GM20431 (cell line): Measurements from ENCODE around the gene PRKCH.

Source experiments
- in situ Hi-C: fragments of 300-500 bp; cut with MseI, MboI; formaldehyde crosslinking; loops from one replicate; pipeline ENCODE4 v1.15.0; 2020; ENCODE audit warnings: low sequenced_read_pairs; ENCODE audit not compliant: unreplicated experiment

Gene PRKCH

DNA sequence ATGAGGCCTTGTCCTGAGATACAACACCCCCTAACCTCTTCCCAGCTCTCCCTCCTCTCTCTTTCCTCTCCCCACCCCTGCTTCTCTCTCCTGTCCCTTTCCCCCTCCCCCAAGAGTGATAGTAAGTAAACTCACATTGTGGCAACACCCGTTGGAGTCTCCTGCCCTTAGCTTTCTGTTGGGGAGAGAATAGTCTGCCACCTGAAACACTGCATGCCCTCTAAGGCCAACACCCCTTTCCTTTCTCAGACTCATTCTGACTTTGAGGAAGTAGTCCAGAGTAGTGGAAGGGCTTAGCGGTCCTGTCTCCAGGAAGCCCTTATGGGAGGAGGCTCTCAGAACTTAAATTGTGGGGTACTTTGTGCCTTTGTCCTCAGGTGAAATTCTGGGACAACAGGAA, 95.2 kb downstream of the PRKCH start:
- in situ Hi-C loops: no loop called here

DNA sequence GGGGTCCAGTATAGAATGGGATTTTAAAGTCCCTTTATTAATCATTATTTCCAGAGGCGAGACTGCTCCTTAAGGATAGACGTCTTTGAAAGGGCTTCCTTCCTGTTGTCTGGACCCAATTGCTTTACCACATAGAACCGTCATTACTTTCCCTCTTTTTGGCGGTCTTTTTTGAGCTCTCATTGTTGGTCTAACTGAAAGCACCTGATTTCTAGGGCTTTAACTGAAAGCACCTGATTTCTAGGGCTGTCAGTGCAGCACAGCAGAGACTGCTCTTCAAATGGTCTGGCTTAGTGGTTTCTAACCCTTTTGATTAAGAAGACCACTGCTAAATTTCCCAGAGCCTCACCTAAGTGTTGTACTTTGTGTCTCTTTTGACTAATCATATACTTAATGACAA, 95.8 kb downstream of the PRKCH start:
- in situ Hi-C loops: no loop called here

DNA sequence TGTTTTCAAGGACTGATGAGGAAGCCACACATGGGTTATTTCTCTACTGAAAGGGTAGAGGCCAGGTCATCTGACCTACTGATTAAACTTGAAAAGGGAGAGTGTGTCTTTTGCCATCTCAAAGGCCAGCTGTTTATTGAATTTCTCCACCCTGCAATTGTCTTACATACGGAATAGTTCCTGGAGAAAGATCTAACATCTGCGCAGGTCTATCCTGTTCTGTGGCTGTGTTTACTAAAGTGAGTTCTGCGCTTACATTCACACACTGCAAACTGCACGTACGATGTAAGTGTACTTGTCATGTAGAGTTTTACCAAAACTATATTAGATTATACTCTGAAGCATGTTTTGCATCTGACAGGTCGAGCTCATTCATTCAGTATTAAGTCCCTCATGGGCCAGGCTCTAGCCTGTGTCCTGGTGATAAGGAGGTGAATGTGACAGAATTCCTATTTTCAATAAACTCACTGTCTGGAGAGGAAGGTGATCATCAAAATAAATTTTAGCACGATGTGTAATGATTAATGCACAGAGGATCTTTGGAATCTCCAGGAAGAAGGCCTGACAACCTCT, 96.6 kb downstream of the PRKCH start:
- in situ Hi-C loops: no loop called here

DNA sequence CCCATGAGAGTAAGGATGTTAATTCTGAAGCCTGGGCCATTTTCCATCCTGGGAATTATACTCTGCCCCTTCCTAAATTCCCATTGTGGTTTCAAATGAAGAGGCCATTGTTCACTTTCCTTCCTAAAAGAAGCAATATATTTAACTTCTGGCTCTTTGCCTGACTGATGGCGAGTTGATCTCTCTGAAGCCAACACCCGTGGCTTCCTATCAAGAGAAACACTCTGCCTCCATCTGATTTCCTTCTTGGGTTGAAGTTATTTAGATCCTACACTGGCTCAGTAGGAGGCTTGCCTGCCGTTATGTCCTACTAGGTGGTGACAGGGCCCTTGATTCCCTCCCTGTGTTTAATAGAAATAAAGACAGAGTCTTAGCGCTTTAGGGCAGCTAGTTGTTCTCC, 97.4 kb downstream of the PRKCH start:
- in situ Hi-C loops: no loop called here

DNA sequence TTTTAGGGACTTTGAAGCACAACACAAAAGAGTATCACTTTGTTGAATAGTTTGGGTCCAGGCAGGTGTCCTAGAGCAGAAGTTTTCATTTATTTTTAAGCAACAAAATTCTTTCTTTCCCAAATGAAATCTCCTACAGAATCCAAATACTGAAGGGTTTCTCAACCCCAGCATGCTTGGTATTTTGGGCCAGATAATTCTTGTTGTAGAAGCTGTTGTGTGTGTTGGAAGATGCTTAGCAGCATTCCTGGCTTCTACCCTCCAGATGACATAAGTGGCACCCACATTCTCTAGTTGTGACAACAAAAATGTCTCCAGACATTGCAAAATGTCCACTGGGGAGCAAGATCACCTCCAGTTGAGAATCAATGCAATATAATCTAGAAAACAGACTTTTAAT, 97.8 kb downstream of the PRKCH start:
- in situ Hi-C loops: no loop called here

DNA sequence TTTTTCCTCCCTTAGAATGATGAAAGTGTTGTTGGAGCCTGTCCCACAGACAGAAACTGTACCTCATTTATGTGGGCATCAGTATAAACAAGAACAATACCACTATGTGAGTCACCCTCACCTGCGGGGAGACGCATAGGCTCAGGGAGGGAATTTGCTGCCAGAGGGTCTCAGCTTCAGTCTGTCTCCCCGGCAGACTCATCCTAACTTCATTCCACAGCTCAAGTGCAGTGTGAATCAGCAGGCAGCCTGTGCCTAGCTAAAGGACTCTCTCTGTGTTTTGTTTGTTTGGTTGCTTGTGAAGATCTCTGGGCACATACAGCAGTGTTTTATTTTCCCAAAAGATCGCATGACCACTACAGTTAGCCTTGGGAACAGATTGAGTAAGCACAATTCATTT, 98.9 kb downstream of the PRKCH start:
- in situ Hi-C loops: no loop called here

DNA sequence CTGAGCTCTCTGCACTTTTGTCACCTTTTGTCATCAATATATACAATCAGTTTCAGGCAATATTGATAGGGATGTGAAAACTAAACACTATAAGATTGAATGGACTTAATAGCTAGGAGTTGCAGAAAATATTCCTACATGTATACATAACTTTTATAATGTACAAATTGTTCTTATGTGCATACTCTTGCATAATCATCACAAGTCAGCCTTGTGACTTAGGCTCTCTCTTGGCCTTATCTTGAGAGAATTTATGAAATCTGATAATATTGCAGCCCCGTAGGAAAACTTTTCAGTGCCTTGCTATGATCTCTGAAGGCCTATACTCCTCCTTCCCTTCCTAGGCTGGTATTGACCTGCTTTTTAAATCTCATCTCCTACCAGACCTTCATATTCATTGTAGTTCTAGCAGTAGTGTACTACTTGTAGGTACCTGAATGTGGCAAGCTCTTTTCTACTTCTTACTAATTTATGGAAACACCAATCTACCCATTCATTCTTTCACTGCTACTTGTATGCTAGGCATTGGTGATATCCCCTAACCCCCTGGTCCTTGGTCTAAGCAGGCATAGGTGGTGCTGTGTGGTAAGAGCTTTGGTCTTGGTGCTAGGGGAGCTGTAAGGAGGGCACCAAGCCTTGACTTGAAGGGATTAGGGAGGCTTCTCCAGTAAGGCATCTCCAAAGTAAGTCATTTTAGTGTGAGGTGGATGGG, 100.0 kb downstream of the PRKCH start:
- in situ Hi-C loops: no loop called here

DNA sequence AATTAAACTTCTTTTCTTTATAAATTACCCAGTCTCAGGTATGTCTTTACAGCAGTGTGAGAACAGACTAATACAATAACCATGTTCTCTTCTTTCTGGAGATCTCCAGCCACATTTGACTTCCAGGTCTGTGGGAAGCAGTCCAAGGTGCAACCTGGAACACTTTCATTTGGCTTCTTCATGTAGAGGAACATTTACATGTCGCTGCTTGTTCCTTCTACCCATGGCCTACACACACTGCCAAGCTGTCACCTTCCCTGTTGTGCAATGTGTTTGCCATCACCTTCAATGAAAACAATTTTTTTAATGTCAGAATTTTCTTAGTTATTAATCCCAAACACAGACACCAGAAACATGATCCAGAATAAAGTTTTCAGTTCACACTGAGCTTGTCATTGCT, 104.7 kb downstream of the PRKCH start:
- in situ Hi-C loops: no loop called here

DNA sequence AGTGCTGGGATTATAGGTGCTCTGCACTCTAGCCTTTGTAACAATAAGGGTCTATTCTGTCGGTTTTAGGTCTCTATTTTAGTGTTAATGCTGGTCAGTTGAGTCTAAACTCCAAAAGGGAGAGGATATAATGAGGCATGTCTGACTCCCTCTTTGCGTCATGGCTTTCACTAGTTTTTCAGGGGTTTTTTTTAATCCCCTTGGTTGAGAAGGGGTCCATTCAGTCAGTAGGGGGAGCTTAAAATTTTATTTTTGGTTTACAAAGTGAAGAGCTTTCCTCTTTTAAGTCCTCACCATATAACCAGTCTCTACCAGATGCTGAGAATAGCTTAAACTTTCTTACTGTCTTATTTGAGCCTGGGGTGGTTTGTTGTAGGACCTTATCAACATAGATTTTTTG, 106.9 kb downstream of the PRKCH start:
- in situ Hi-C loops: no loop called here

DNA sequence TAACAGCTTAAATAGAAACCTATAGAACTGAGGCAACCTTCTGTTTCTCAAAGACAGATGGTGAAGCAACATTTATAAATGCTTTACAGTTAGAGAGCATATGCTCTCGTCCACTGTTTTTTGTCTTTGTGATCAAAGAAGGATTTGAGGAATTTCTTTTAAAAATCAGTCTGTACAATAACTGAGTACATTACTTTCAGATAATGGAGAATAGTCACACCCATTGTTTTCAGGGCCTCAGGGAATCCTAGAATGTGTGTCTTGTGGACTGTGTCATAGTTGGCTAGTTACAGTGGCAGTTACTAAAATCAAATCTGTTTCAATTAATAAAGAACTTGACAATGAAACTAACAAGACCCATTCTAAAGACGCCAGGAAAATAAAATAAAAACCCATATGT, 107.9 kb downstream of the PRKCH start:
- in situ Hi-C loops: no loop called here

DNA sequence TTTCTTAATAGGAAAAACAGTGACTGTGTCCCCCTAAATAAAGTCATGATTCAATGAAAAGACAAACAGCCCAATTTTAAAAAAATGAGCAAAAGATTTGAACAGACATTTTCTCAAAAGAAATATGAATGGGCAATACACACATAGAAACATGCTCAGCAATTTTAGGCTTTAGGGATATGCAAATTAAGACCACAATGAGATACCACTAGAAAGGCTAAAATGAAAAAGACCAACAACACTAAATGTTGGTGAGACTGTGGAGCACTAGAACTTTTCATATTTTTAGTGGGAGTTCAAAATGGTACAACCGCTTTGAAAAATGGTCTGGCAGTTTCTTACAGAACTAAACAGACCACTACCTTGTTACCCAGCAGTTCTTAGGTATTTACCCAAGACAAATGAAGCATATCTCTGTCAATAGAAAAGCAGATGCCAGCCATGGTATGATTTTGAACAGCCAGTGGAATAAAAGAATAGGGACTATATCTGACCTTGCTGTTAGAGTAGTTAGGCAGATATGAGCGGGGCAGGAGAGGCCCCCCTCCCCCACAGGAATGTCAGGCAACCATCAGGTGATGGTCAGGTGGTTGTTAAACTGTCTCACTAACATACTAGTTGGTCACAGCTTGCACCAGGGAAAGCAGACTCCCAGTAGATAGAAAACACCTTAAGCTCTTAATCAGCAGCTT, 108.8 kb downstream of the PRKCH start:
- in situ Hi-C loops: no loop called here

DNA sequence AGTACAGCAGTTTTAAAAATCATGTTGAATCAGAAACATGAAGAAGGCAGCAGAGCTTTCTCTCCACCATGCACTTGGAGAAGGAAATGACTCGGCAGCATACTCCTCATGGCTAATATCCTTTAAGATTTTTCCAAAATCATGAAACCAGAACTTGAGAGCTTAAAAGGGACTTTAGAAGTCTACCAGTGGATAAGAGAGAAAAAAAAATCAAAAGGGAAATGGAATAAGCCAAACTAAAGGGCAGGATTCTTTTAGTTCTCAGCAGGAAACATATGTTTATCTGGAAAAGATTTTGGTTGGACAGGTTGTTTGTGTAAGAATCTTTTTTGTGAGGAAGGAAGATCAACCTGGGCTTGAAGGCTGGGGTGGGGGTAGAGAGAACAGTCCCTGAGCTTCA, 111.8 kb downstream of the PRKCH start:
- in situ Hi-C loops: no loop called here

DNA sequence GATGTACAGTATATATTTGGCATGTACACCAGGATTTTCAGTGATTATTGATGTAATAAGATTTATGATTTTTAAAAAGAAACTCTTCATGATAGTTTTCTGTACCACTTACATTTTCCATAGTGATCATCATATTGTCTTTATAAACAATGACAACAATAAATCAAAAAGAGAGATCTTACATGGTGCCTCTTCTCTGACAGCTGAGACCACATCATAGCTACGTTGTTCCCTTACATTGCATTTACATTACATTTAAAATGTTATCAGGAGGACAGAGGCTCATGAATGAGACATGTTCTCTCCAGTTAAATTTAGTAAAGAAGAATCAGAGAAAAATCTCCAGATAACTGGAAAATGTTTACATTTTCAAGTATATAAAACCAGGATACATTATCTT, 112.4 kb downstream of the PRKCH start:
- in situ Hi-C loops: no loop called here

DNA sequence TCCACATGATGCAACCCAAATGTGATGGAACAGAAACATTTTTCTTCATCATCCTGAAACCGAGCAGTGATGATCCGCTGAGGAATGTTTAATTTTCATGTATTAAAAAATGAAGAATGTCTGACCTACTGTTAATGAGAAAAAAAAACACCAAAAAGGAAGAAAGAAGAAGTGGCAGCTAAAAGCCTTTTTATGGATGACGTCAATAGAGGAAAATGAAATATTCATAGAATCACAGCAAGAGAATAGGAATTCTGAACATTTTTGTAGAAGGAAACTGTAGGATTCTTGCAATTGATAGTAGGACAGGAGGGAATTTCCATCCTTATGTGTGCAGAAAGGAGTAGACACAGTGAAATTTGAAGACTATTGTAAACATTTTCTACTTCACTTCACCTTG, 112.9 kb downstream of the PRKCH start:
- in situ Hi-C loops: no loop called here

DNA sequence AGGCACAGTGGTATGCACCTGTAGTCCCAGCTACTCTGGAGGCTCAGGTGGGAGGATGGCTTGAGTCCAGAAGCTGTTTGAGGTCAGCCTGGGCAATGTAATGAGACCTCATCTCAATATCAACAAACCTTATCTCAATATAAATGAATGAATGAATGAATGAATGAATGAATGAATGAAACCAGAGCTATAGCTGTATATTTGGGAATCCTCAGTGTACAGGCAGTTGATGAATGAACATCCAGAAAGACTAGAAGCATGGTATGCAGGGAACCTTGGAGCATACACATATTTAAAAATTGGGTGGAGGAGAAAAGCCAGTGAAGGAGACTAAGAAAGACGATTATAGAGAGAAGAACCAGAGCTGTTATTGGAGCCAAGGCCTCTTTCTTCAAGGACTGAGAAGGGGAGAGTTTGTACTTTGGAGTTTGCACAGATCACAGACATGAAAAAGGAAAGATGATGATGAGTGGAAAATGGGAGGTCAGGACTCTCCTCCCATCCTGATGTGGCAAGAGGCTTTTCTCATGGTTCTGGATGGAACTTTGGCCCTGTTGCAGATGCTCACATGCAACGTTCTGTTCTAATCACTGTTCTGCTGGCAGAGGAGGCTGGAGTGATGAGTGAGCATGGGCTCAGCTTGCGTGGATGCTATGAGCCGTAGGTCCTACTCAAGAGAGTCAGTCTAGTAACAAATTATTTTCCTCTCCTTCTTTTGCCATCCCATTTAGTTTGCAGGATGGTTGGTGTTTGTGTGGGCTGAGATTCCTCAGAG, 114.4 kb downstream of the PRKCH start:
- in situ Hi-C loops: no loop called here

DNA sequence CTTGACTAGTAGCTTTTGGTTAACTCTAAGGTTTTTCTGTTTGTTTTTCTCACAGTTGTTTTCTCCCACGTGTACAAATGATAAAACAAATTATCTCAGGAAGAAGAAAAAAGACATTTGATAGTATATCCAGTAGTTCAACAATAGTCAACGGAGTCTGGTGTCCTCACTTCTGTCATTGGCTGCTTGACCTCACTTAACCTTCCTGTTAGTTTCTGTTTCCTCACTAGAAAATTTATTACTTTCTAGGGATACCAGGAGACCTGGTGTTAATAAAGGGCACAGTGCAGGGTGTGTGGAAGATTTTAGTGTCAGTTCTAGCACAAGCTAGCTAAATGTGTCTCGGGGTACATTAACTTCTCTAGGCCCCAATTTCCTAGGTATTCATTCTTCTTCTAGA, 116.0 kb downstream of the PRKCH start:
- in situ Hi-C loops: no loop called here

DNA sequence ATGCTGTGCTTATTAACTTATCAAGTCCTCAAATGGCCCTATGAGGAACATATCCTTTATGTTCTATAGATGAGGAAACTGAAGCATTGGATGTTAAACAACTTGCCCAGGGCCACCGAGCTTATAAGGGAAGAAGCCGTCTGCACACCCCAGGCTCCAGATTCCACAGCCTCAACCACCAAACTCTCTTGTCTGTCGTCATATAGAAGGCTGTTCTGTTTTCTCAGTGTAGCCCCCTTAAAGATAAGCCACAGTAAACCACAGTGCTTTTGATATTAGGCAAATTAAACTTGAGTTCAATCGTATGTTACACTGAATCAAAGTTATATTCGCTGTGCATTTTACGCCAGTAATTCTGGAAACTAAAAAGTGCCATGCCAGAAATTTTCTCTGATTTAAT, 116.7 kb downstream of the PRKCH start:
- in situ Hi-C loops: no loop called here

DNA sequence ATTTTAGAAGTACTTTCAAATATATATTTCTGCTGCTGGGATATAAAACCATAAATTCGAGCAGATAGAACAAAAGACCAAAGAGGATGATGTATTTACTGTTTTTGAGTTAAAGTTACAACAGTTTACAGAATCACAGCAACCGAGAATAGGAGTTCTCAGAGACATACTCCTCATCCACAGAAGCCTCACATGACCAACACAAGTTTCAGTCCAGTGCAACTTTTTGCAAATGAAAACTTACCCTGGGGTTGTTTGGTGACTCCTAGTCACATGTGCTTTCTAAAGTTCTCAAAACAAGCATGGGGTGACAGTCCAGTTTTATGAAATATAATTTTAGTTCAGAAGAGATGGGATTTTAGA, 117.1 kb downstream of the PRKCH start:
- in situ Hi-C loops: no loop called here

DNA sequence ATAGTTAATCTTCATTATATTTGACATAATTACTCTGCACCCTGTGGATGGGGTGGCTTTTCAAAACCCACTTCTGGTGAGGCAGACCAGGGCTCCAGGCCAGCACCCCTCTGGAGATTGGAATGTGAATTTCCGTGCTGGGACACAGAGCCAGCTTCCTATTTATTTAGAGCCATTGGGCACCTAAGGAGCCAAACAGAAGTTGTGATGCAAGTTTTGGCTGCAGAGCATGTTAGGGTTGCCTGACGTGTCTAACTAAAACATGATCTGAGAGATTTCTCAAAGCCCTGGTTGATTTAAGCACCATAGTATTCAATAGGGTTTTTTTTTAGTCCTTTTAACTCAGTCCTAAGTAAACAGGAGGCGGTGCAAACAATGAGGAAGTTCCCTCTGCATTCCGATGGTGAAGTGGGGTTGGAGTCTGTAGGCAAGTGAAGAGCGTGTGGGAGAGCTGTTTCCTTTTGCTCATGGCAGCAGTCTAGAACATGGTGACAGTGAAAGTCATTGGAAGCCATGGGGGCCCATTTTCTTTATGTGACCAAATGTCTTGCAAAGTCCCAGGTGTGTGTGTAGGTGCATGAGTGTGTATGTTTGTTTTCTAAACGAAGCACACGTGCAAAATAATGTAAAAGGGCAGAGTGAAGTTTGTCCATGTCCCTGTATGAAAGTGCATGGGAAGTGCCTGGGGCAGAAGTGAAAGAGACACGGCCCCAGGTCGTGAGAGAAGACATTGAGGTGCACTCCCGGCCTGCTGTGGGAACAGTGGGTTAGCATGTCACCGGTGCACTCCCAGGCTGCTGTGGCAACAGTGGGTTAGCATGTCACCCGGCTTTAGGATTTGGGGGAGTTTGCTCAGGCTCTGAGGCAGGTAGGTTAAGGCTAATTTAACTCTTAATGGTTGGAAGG, 117.7 kb downstream of the PRKCH start:
- in situ Hi-C loops: no loop called here

DNA sequence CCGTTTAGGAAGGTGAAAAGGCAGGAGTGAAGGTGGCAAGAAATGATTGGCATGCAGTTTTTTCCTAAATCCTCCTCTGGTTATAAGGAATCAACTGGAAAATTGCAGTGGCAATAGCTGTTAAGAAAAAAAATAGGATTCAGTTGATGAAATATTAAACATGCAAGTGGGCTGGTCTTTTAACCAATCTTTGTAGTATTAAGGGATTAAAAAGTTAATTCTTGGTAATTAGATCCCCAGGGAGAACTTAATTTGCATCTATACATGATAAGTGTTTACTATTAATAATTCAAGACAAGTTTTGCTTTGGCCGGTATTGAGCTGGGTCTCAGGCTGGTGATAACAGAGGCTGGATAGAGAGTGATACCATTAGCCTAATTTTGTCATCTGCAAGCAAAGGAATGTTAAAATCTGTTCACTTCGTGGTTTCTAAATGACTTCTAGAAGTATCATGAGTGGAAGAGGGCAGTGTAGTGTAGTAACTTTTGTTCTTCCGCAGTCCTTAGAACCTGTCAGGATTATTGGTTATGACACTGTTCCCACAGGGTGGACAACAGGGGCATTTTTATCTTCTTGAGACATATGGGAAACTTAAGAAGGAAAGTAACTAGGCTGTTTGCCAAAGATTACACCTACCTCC, 118.5 kb downstream of the PRKCH start:
- in situ Hi-C loops: no loop called here
